D721Med (cell line): ENCODE data around the gene DTWD2.
"Not testable (repeated sequence)": the region's sequence is repeated elsewhere in the genome, so short reads cannot be mapped to it uniquely, and the experiment has no call there.

Experiments used
- DNase-seq: peaks from one replicate; pipeline ENCODE4 v3.0.0; 2011; ENCODE audit warnings: low spot score; ENCODE audit not compliant: insufficient read length
- FAIRE-seq: peaks from 2 replicates; lab custom pipeline; 2011; peaks lifted over from hg19 to GRCh38; lab: Jason Lieb, UNC
- CTCF ChIP-seq: IDR thresholded peaks from 2 replicates; pipeline ENCODE4 v1.5.1; 2012; ENCODE audit warnings: mild to moderate bottlenecking, control low read depth; ENCODE audit not compliant: insufficient read depth; ENCODE audit errors: missing control alignments

Gene DTWD2

GRCh38 chr5:118996098-118996497 lies 7.8 kb upstream of the DTWD2 start:
- FAIRE-seq (no peak), DNase-seq (no peak)
- no peak for TF ChIP-seq CTCF

DNA sequence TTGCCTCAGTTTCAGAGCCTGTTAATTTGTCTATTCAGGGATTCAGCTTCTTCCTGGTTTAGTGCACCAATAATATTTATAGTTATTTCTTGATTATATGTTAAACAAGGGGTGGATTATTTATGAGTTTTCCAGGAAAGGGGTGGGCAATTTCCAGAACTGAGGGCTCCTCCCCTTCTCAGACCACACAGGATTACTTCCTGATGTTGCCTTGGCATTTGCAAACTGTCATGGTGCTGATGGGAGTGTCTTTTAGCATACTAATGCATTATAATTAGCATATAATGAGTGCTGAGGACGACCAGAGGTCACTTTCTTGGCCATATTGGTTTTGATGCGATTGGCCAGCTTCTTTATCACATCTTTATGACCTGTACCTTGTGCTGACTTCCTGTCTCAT lies 6.2 kb upstream of the DTWD2 start:
- TF ChIP-seq CTCF = no peak
- DNase-seq (no peak), FAIRE-seq (no peak)

GRCh38 chr5:118993118-118993517 lies 4.8 kb upstream of the DTWD2 start:
- not testable (repeated sequence) for DNase-seq, FAIRE-seq

- not testable (repeated sequence) for DNase-seq, FAIRE-seq
These were observed 3.7 kb upstream of the DTWD2 start for GRCh38 chr5:118992055-118992454.

GRCh38 chr5:118990582-118990981 lies 2.2 kb upstream of the DTWD2 start:
- FAIRE-seq (no peak), DNase-seq (no peak)
- no peak for TF ChIP-seq CTCF

GRCh38 chr5:118989816-118990215 lies 1.5 kb upstream of the DTWD2 start:
- no peak for TF ChIP-seq CTCF
- FAIRE-seq = no peak
- no peak for DNase-seq

DNA sequence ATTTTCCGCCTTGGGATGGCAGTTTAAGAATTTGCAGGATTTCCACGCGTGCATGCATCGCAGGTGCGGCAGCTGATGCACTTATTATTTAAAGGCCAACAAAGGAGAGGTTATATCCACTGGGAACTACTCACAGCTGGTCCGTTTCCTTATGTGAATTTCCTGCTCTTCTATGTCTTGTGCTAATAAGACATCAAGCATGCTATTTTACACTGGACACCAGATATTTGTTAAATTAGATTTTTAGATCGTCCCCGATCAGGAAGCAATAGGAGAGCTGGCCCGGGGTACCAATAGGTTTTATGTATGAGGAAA lies 476 bp upstream of the DTWD2 start:
- DNase-seq (no peak), FAIRE-seq (no peak)
- TF ChIP-seq CTCF = no peak

DNA sequence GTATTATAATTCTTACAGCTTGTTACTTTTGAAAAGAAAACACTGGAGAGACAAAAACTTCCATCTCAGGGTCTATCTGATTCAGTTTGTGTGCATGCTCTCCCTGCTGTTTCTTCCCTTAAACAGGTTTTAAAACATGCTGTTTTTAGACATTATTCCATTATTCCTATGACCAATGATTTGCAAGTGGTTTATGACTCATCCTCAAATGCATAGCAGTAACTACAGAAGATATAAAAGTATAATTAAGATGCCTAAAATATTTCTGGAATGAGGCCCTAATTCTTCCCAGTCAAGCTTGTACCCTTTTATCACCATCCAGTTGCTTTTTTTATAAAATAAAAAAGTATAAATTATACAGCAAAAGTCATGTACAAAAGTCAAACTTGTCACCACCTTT lies 3.7 kb downstream of the DTWD2 start:
- FAIRE-seq (no peak), DNase-seq (no peak)
- TF ChIP-seq CTCF = no peak
